ENCODE measurements around the gene OR12D1.

The OR12D1 gene

DNA sequence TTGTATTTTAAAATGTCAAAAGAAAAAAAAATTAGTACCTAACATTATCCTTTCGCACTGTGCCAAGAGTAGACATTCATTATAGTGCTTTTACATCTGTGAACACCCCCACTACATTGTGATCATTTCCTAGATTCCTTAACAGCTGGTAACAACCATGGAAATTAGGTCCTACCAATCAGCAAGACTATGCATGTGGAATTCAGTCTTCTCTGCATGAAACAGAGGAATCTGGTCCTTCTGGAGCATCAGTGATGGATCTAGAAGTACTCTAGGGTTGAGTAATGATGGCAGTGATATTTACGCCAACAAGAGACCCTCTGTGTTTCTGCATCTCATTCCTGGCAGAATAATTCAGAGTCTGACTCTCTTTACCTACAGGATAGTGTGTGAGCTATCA is 9.4 kb downstream of the OR12D1 start:
- TF ChIP-seq TAF1 (IDR thresholded peaks at IDR 0.05; ENCODE audit: low read depth) (no peak), MAX (IDR thresholded peaks at IDR 0.05) (no peak), NFIC (IDR thresholded peaks at IDR 0.05) (no peak), TCF12 (IDR thresholded peaks at IDR 0.05; ENCODE audit: low read depth) (no peak), EGR1 (IDR thresholded peaks at IDR 0.05) (no peak), TEAD4 (IDR thresholded peaks at IDR 0.05) (no peak), REST (IDR thresholded peaks at IDR 0.05; ENCODE audit: low read depth) (no peak), CREB1 (IDR thresholded peaks at IDR 0.05; ENCODE audit: low read depth) (no peak)

DNA sequence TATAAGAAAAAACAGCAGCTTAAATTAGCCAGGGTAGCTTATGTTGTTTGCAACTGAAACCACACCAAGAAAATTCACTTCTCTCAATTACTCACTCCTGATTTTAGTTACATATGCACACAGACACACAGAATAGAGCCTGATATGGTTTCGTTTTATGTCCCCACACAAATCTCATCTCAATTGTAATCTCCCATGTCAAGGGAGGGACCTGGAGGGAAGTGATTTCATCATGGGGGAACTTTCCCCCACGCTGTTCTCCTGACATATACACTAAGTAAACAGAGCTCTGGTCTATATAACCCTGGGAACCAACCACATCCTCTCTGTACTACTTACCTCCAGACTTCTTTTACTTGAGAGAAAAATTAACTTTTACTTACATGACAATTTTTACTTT is 9.8 kb downstream of the OR12D1 start:
- no peak for TF ChIP-seq CREB1 (IDR thresholded peaks at IDR 0.05; ENCODE audit: low read depth)
- no peak for TF ChIP-seq RAD21 (IDR thresholded peaks at IDR 0.05; ENCODE audit: low read depth)
- no peak for TF ChIP-seq REST (IDR thresholded peaks at IDR 0.05; ENCODE audit: low read depth)
- TF ChIP-seq TAF1 (IDR thresholded peaks at IDR 0.05; ENCODE audit: low read depth) = no peak

- TF ChIP-seq REST (IDR thresholded peaks at IDR 0.05; ENCODE audit: low read depth) (no peak), MAX (IDR thresholded peaks at IDR 0.05) (no peak), USF1 (IDR thresholded peaks at IDR 0.05) (no peak), TEAD4 (IDR thresholded peaks at IDR 0.05) (no peak), EP300 (IDR thresholded peaks at IDR 0.05; ENCODE audit: borderline replicate concordance) (no peak), CEBPB (IDR thresholded peaks at IDR 0.05) (no peak), TAF1 (IDR thresholded peaks at IDR 0.05; ENCODE audit: low read depth) (no peak), FOXM1 (IDR thresholded peaks at IDR 0.05; ENCODE audit: borderline replicate concordance, low read depth) (no peak), NFIC (IDR thresholded peaks at IDR 0.05) (no peak), RAD21 (IDR thresholded peaks at IDR 0.05; ENCODE audit: low read depth) (no peak), CREB1 (IDR thresholded peaks at IDR 0.05; ENCODE audit: low read depth) (no peak), YY1 (IDR thresholded peaks at IDR 0.05; ENCODE audit: low read depth) (no peak), ZBTB7A (IDR thresholded peaks at IDR 0.05; ENCODE audit: low read depth) (no peak), EGR1 (IDR thresholded peaks at IDR 0.05) (no peak), TCF12 (IDR thresholded peaks at IDR 0.05; ENCODE audit: low read depth) (no peak)
These were observed 10.3 kb downstream of the OR12D1 start for GRCh38 chr6:29425075-29425474.

- TF ChIP-seq NFIC (IDR thresholded peaks at IDR 0.05) (no peak), EP300 (IDR thresholded peaks at IDR 0.05; ENCODE audit: borderline replicate concordance) (no peak), RAD21 (IDR thresholded peaks at IDR 0.05; ENCODE audit: low read depth) (no peak), CREB1 (IDR thresholded peaks at IDR 0.05; ENCODE audit: low read depth) (no peak), TCF12 (IDR thresholded peaks at IDR 0.05; ENCODE audit: low read depth) (no peak), FOXM1 (IDR thresholded peaks at IDR 0.05; ENCODE audit: borderline replicate concordance, low read depth) (no peak), EGR1 (IDR thresholded peaks at IDR 0.05) (no peak), TEAD4 (IDR thresholded peaks at IDR 0.05) (no peak), YY1 (IDR thresholded peaks at IDR 0.05; ENCODE audit: low read depth) (no peak), CEBPB (IDR thresholded peaks at IDR 0.05) (no peak), ZBTB7A (IDR thresholded peaks at IDR 0.05; ENCODE audit: low read depth) (no peak), MAX (IDR thresholded peaks at IDR 0.05) (no peak), REST (IDR thresholded peaks at IDR 0.05; ENCODE audit: low read depth) (no peak), USF1 (IDR thresholded peaks at IDR 0.05) (no peak), TAF1 (IDR thresholded peaks at IDR 0.05; ENCODE audit: low read depth) (no peak)
These were observed 11.9 kb downstream of the OR12D1 start for GRCh38 chr6:29426654-29427053.

Data from Ishikawa (cell line).